OCI-LY7 (cell line): ENCODE measurements around the gene SNRNP25.

Source experiments
- CTCF ChIP-seq: fragments of 200-600 bp; sonication (generic); conservative IDR thresholded peaks from 2 replicates; pipeline ENCODE4 v1.5.1; 2014; ENCODE audit warnings: mild to moderate bottlenecking, antibody characterized with exemption, low read length, moderate library complexity, mixed read lengths
- EZH2phosphoT487 ChIP-seq: fragments of 200-600 bp; sonication (generic); IDR thresholded peaks from 2 replicates; pipeline ENCODE4 v1.6.1; 2018; ENCODE audit warnings: low read depth, borderline replicate concordance, mild to moderate bottlenecking, mixed run types, antibody characterized with exemption, low read length, moderate library complexity, mixed read lengths

GRCh38 chr16:78444-79150 is 25.0 kb downstream of the SNRNP25 start:
- TF ChIP-seq EZH2phosphoT487 (no peak), CTCF (no peak)
